Stomach smooth muscle (tissue), 2 donors: Measurements from ENCODE around the gene FAM32A.

ENCODE experiments used
- H3K27ac ChIP-seq: one replicate; pipeline ENCODE4 v1.7.0; 2013; ENCODE audit warnings: mild to moderate bottlenecking, low read length, inconsistent platforms
- H3K27me3 ChIP-seq, 2 donors: one replicate each; pipeline ENCODE4 v1.7.0; 2013; ENCODE audit warnings: low read length in 2 of 2; ENCODE audit not compliant: insufficient read depth in 2 of 2, control insufficient read depth in 1 of 2
- H3K36me3 ChIP-seq, 2 donors: one replicate each; pipeline ENCODE4 v1.7.0; 2013; ENCODE audit warnings: low read length in 2 of 2; ENCODE audit not compliant: control insufficient read depth in 2 of 2, insufficient read depth in 2 of 2
- H3K4me1 ChIP-seq: one replicate; pipeline ENCODE4 v1.7.0; 2013; ENCODE audit warnings: low read length; ENCODE audit not compliant: control insufficient read depth, insufficient read depth
- H3K4me3 ChIP-seq, 2 donors: one replicate each; pipeline ENCODE4 v1.7.0; 2013; ENCODE audit warnings: low read length in 2 of 2
- H3K9ac ChIP-seq, 2 donors: one replicate each; pipeline ENCODE4 v1.7.0; 2013; ENCODE audit warnings: low read length in 2 of 2, mild to moderate bottlenecking in 1 of 2
- H3K9me3 ChIP-seq, 2 donors: one replicate each; pipeline ENCODE4 v1.7.0; 2013; ENCODE audit warnings: low read length in 2 of 2; ENCODE audit not compliant: control insufficient read depth in 2 of 2
- donor health status: healthy.
- donor health status: Pancreatic carcinoma.

FAM32A gene

GRCh38 chr19:16225279-16226183 is 40.3 kb downstream of the FAM32A start:
- no peaks in the 10 kb centered on the region for H3K27me3 ChIP-seq
- H3K36me3 ChIP-seq = peaks cover 44 to 65% of the 10 kb centered on the region in 2 donors
- no peak overlapping the region for H3K27ac ChIP-seq
- H3K4me1 ChIP-seq = no peaks in the 10 kb centered on the region
- H3K9me3 ChIP-seq = peaks cover 8 to 13% of the 10 kb centered on the region in 2 donors
- no peak overlapping the region for H3K4me3 ChIP-seq
- no peak overlapping the region for H3K9ac ChIP-seq

- Histone ChIP-seq H3K27me3 (no peaks in the 10 kb centered on the region), H3K27ac (no peak overlapping the region), H3K9me3 (peaks cover 3 to 7% of the 10 kb centered on the region in 2 donors), H3K9ac (no peak overlapping the region), H3K4me1 (no peaks in the 10 kb centered on the region), H3K4me3 (no peak overlapping the region), H3K36me3 (peaks cover 44 to 62% of the 10 kb centered on the region in 2 donors)
Observed at GRCh38 chr19:16226184-16226591, 41.0 kb downstream of the FAM32A start.

GRCh38 chr19:16226878-16227836 is 41.9 kb downstream of the FAM32A start:
- Histone ChIP-seq H3K27me3 (no peaks in the 10 kb centered on the region), H3K27ac (no peak overlapping the region), H3K9me3 (no peaks in the 10 kb centered on the region), H3K4me3 (no peak overlapping the region), H3K9ac (no peak overlapping the region), H3K36me3 (peaks cover 44 to 70% of the 10 kb centered on the region in 2 donors), H3K4me1 (no peaks in the 10 kb centered on the region)

GRCh38 chr19:16227837-16228636 is 42.8 kb downstream of the FAM32A start:
- no peak overlapping the region for H3K27ac ChIP-seq
- H3K9me3 ChIP-seq = no peaks in the 10 kb centered on the region
- no peak overlapping the region for H3K9ac ChIP-seq
- no peaks in the 10 kb centered on the region for H3K27me3 ChIP-seq
- peaks cover 41 to 73% of the 10 kb centered on the region in 2 donors for H3K36me3 ChIP-seq
- H3K4me3 ChIP-seq = no peak overlapping the region
- H3K4me1 ChIP-seq = no peaks in the 10 kb centered on the region

- H3K4me1 ChIP-seq = no peaks in the 10 kb centered on the region
- H3K27me3 ChIP-seq = no peaks in the 10 kb centered on the region
- H3K36me3 ChIP-seq = peaks cover 38 to 68% of the 10 kb centered on the region in 2 donors
- H3K9me3 ChIP-seq = no peaks in the 10 kb centered on the region
- no peak overlapping the region for H3K27ac ChIP-seq
- H3K4me3 ChIP-seq = no peak overlapping the region
- no peak overlapping the region for H3K9ac ChIP-seq
Observed at GRCh38 chr19:16228637-16229321, 43.6 kb downstream of the FAM32A start.

GRCh38 chr19:16229322-16229641 is 44.1 kb downstream of the FAM32A start:
- peaks cover 33 to 68% of the 10 kb centered on the region in 2 donors for H3K36me3 ChIP-seq
- no peaks in the 10 kb centered on the region for H3K27me3 ChIP-seq

GRCh38 chr19:16232127-16232526 is 46.9 kb downstream of the FAM32A start:
- H3K36me3 ChIP-seq = peaks cover 35 to 60% of the 10 kb centered on the region in 2 donors

More at GRCh38 chr19:16229322-16229641, 44.1 kb downstream of the FAM32A start:
- H3K4me3 ChIP-seq = no peak overlapping the region
- no peak overlapping the region for H3K9ac ChIP-seq
- H3K27ac ChIP-seq = no peak overlapping the region
- no peaks in the 10 kb centered on the region for H3K4me1 ChIP-seq
- no peaks in the 10 kb centered on the region for H3K9me3 ChIP-seq

GRCh38 chr19:16232568-16232967 is 47.4 kb downstream of the FAM32A start:
- H3K4me3 ChIP-seq = no peak overlapping the region
- H3K36me3 ChIP-seq = peaks cover 31 to 60% of the 10 kb centered on the region in 2 donors
- H3K9me3 ChIP-seq = no peaks in the 10 kb centered on the region
- no peak overlapping the region for H3K27ac ChIP-seq
- no peaks in the 10 kb centered on the region for H3K27me3 ChIP-seq
- no peaks in the 10 kb centered on the region for H3K4me1 ChIP-seq
- no peak overlapping the region for H3K9ac ChIP-seq

More at GRCh38 chr19:16232127-16232526, 46.9 kb downstream of the FAM32A start:
- H3K9ac ChIP-seq = no peak overlapping the region
- no peak overlapping the region for H3K4me3 ChIP-seq
- no peaks in the 10 kb centered on the region for H3K4me1 ChIP-seq
- H3K9me3 ChIP-seq = no peaks in the 10 kb centered on the region
- no peaks in the 10 kb centered on the region for H3K27me3 ChIP-seq
- no peak overlapping the region for H3K27ac ChIP-seq

- peaks cover 24 to 53% of the 10 kb centered on the region in 2 donors for H3K36me3 ChIP-seq
Observed at GRCh38 chr19:16233081-16233776, 48.0 kb downstream of the FAM32A start.

More at GRCh38 chr19:16233081-16233776, 48.0 kb downstream of the FAM32A start:
- H3K9ac ChIP-seq = no peak overlapping the region
- H3K27me3 ChIP-seq = no peaks in the 10 kb centered on the region
- no peaks in the 10 kb centered on the region for H3K9me3 ChIP-seq
- no peak overlapping the region for H3K27ac ChIP-seq
- no peaks in the 10 kb centered on the region for H3K4me1 ChIP-seq
- H3K4me3 ChIP-seq = no peak overlapping the region
